Transverse colon (tissue), 4 donors: Measurements from ENCODE around the gene ACE. TPM values are rescaled to one million over a fixed set of nuclear protein-coding genes. Genes with fewer than 3 reads are reported as not detected.

ENCODE experiments used
- DNase-seq: peaks from one replicate; pipeline ENCODE4 v3.0.0-alpha.2; 2019
- H3K27ac ChIP-seq, 4 donors: fragments of 200-600 bp; sonication (generic); 2 replicates each; pipeline ENCODE4 v1.5.1; 2016 to 2018; ENCODE audit warnings: inconsistent platforms in 4 of 4
- H3K27me3 ChIP-seq: fragments of 200-600 bp; sonication (generic); 2 replicates; pipeline ENCODE4 v1.5.1; 2017; ENCODE audit warnings: inconsistent platforms
- H3K36me3 ChIP-seq, 4 donors: fragments of 200-600 bp; sonication (generic); 2 replicates each; pipeline ENCODE4 v1.5.1; 2017 to 2019; ENCODE audit warnings: inconsistent platforms in 4 of 4
- H3K4me1 ChIP-seq, 4 donors: fragments of 200-600 bp; sonication (generic); 2 replicates each; pipeline ENCODE4 v1.5.1; 2017 to 2020; ENCODE audit warnings: inconsistent platforms in 4 of 4
- H3K4me3 ChIP-seq, 4 donors: fragments of 200-600 bp; sonication (generic); 1 replicate in 1 of 4; 2 replicates in 3 of 4; pipeline versions ENCODE4 v1.5.1 to v1.6.1; 2017 to 2019; ENCODE audit warnings: inconsistent platforms in 4 of 4
- H3K9me3 ChIP-seq, 2 donors: fragments of 200-600 bp; sonication (generic); 2 replicates each; pipeline ENCODE4 v1.5.1; 2017 to 2019; ENCODE audit warnings: inconsistent platforms in 2 of 2
- EP300 ChIP-seq: sonication (generic); formaldehyde crosslinking; IDR thresholded peaks from one replicate; pipeline ENCODE4 v1.6.1; 2017; ENCODE audit warnings: antibody characterized with exemption, low read depth
- POLR2A ChIP-seq: fragments of 450-650 bp; IDR thresholded peaks from one replicate; pipeline ENCODE4 v1.6.1; 2016; ENCODE audit warnings: antibody characterized with exemption, mild to moderate bottlenecking, moderate library complexity
- POLR2AphosphoS5 ChIP-seq, 3 donors: sonication (generic); formaldehyde crosslinking; IDR thresholded peaks; one replicate each; pipeline ENCODE4 v1.6.1; 2016; ENCODE audit warnings: antibody characterized with exemption in 3 of 3
- WGBS, 2 donors: methylation state at CpG; one replicate each; pipeline ENCODE4 v1.1.5; 2018; ENCODE audit warnings: low coverage in 1 of 2; 5-methylcytosine and 5-hydroxymethylcytosine counted together
- in situ Hi-C, 4 donors: fragments of 200-750 bp; cut with MboI; loops; one replicate each; pipeline versions ENCODE4 v1.15.0 to v1.15.1; 2017; ENCODE audit warnings: low sequenced_read_pairs in 3 of 4, low pct_ligation_motif_present in 1 of 4, low pct_unique_long_range_greater_than_20kb in 1 of 4
- intact Hi-C: fragments of 100-400 bp; cut with DNase I; formaldehyde crosslinking; loops from one replicate; pipeline ENCODE4 v1.15.1; 2023; ENCODE audit warnings: low total_unique reads
- total RNA-seq, 4 donors: library from RNA; depleted of rRNA; stranded (reverse); fragments of >200 nt; gene quantifications; one replicate each; pipeline ENCODE4 v1.1.0, GENCODE V29; 2016
- TF ChIP-seq, protein P1 (sequence below), 5 experiments: fragments of 200-600 bp in 3 of 5; fragments of 450-650 bp in 2 of 5; sonication (generic) in 3 of 5; IDR thresholded peaks; 1 replicate in 2 of 5; 2 replicates in 3 of 5; pipeline ENCODE4 v1.5.1; 2016 to 2017; ENCODE audit warnings: antibody characterized with exemption in 5 of 5, inconsistent platforms in 3 of 5, mild to moderate bottlenecking in 2 of 5, moderate library complexity in 1 of 5

The ACE gene
- total RNA-seq, 4 donors from 2014 or later, result 6.0 to 56.7 (median 28.0) TPM

DNA sequence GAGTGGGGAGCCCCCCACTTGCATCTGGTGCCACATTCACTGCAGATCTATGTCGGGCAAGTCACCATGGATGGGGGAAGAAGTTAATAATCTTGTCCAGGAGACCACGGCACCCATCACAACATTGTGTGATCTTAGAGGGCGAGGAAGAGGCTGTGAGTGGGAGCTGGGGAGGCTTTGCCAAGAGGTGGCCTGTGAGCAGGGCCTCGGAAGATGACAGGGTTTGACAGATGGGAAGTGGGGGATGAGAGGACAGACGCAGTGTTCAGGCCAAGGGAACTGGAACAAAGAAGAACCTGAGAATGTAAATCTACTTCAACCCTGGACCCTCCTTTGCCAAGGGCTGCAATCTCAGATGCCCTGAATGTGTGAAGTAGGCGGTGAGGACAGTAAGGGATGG is 12.4 kb downstream of the ACE start:
- intact Hi-C loops, result no loop called here
- H3K36me3 ChIP-seq, result no peaks in the 10 kb centered on the region
- H3K9me3 ChIP-seq, result no peaks in the 10 kb centered on the region
- no peak overlapping the region for H3K4me3 ChIP-seq
- no peak for TF ChIP-seq EP300
- no peak for TF ChIP-seq POLR2A
- TF ChIP-seq, protein P1, sequence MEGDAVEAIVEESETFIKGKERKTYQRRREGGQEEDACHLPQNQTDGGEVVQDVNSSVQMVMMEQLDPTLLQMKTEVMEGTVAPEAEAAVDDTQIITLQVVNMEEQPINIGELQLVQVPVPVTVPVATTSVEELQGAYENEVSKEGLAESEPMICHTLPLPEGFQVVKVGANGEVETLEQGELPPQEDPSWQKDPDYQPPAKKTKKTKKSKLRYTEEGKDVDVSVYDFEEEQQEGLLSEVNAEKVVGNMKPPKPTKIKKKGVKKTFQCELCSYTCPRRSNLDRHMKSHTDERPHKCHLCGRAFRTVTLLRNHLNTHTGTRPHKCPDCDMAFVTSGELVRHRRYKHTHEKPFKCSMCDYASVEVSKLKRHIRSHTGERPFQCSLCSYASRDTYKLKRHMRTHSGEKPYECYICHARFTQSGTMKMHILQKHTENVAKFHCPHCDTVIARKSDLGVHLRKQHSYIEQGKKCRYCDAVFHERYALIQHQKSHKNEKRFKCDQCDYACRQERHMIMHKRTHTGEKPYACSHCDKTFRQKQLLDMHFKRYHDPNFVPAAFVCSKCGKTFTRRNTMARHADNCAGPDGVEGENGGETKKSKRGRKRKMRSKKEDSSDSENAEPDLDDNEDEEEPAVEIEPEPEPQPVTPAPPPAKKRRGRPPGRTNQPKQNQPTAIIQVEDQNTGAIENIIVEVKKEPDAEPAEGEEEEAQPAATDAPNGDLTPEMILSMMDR (IDR thresholded peaks at IDR 0.05), result no peak
- TF ChIP-seq POLR2AphosphoS5 (IDR thresholded peaks at IDR 0.05), result no peak
- H3K4me1 ChIP-seq, result no peaks in the 10 kb centered on the region
- DNase-seq, result no peak
- in situ Hi-C loops, result no loop called here
- no peaks in the 10 kb centered on the region for H3K27me3 ChIP-seq
- 79 to 87% methylated on average over 2 to 6 of the region's 6 CpGs for WGBS, 2 donors
- H3K27ac ChIP-seq, result no peak overlapping the region

GRCh38 chr17:63490329-63490728 is 13.5 kb downstream of the ACE start:
- in situ Hi-C loops (no loop called here), intact Hi-C loops (no loop called here)
- H3K36me3 ChIP-seq, result no peaks in the 10 kb centered on the region
- no peak overlapping the region for H3K4me3 ChIP-seq
- no peaks in the 10 kb centered on the region for H3K27me3 ChIP-seq
- H3K4me1 ChIP-seq, result no peaks in the 10 kb centered on the region
- no peak overlapping the region for H3K27ac ChIP-seq
- TF ChIP-seq POLR2AphosphoS5 (IDR thresholded peaks at IDR 0.05), result no peak
- no peak for TF ChIP-seq EP300
- no peak for TF ChIP-seq POLR2A
- TF ChIP-seq, protein P1 (IDR thresholded peaks at IDR 0.05), result no peak
- DNase-seq, result no peak
- no peaks in the 10 kb centered on the region for H3K9me3 ChIP-seq
- 83% methylated on average over 10 of the region's 10 CpGs; no CpG with 5 or more reads in 1 of the 2 donors for WGBS, 2 donors

- TF ChIP-seq POLR2A (no peak), POLR2AphosphoS5 (IDR thresholded peaks at IDR 0.05) (no peak), EP300 (no peak)
- TF ChIP-seq, protein P1 (IDR thresholded peaks at IDR 0.05), result no peak
- no peak for DNase-seq
- intact Hi-C loops, result no loop called here
- Histone ChIP-seq H3K36me3 (no peaks in the 10 kb centered on the region), H3K27me3 (no peaks in the 10 kb centered on the region), H3K9me3 (no peaks in the 10 kb centered on the region), H3K4me1 (no peaks in the 10 kb centered on the region), H3K27ac (no peak overlapping the region), H3K4me3 (no peak overlapping the region)
- in situ Hi-C loops, result no loop called here
- WGBS, 2 donors, result 91% methylated on average over 19 of the region's 22 CpGs; no CpG with 5 or more reads in 1 of the 2 donors
Measured at GRCh38 chr17:63490858-63491400, 14.1 kb downstream of the ACE start.

DNA sequence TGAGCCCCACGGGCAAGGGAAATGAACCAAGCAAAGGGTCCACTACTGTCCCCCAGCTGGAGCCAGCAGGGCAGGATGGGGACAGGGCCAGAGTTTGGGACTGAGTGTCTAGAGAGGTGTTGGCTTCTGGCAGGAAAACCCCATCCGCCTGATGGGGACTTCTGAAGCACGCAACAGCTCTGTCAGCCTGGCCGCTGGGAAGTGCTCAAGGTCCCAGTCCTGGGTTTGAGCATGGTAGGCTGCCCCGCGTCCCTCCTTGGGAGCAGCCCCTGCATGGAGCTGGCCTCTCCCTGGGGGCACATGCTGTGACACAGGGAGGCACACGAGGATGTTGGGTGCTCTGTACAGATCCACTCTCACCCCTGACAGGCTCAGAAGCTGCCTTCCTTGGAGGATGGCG is 14.6 kb downstream of the ACE start:
- no peak for DNase-seq
- intact Hi-C loops, result no loop called here
- Histone ChIP-seq H3K4me3 (no peak overlapping the region), H3K27me3 (no peaks in the 10 kb centered on the region), H3K36me3 (no peaks in the 10 kb centered on the region), H3K27ac (no peak overlapping the region), H3K4me1 (no peaks in the 10 kb centered on the region), H3K9me3 (no peaks in the 10 kb centered on the region)
- TF ChIP-seq, protein P1 (IDR thresholded peaks at IDR 0.05), result no peak
- TF ChIP-seq EP300 (no peak), POLR2A (no peak), POLR2AphosphoS5 (IDR thresholded peaks at IDR 0.05) (no peak)
- WGBS, 2 donors, result 82% methylated on average over 8 of the region's 8 CpGs; no CpG with 5 or more reads in 1 of the 2 donors
- in situ Hi-C loops, result no loop called here
